Glutamatergic neuron (in vitro differentiated cells): ENCODE measurements around the gene GRB2. TPM values are rescaled to one million over a fixed set of nuclear protein-coding genes. Genes with fewer than 3 reads are reported as not detected.
"Not testable (repeated sequence)": the region's sequence is repeated elsewhere in the genome, so short reads cannot be mapped to it uniquely, and the experiment has no call there.

Experiments used
- DNase-seq: peaks from one replicate; pipeline ENCODE4 v3.0.0; 2022
- H3K27ac Mint-ChIP-seq: one replicate; pipeline ENCODE4 v1.8.0; 2020; ENCODE audit warnings: mild to moderate bottlenecking, mixed read lengths, inconsistent platforms; ENCODE audit not compliant: unreplicated experiment
- H3K27me3 Mint-ChIP-seq: one replicate; pipeline ENCODE4 v1.8.0; 2020; ENCODE audit warnings: mild to moderate bottlenecking, moderate library complexity, mixed read lengths, inconsistent platforms; ENCODE audit not compliant: unreplicated experiment
- H3K36me3 Mint-ChIP-seq: one replicate; pipeline ENCODE4 v1.8.0; 2020; ENCODE audit warnings: mild to moderate bottlenecking, mixed read lengths, inconsistent platforms; ENCODE audit not compliant: unreplicated experiment
- H3K4me1 Mint-ChIP-seq: one replicate; pipeline ENCODE4 v1.8.0; 2020; ENCODE audit warnings: mild to moderate bottlenecking, low read depth, mixed read lengths, inconsistent platforms; ENCODE audit not compliant: unreplicated experiment
- H3K4me3 Mint-ChIP-seq: one replicate; pipeline ENCODE4 v1.8.0; 2020; ENCODE audit warnings: mild to moderate bottlenecking, mixed read lengths, inconsistent platforms; ENCODE audit not compliant: unreplicated experiment
- H3K9me3 Mint-ChIP-seq: one replicate; pipeline ENCODE4 v1.8.0; 2020; ENCODE audit warnings: mild to moderate bottlenecking, moderate library complexity, mixed read lengths, inconsistent platforms; ENCODE audit not compliant: unreplicated experiment
- total RNA-seq: library from RNA; stranded (reverse); fragmentation: NEBNext Ultra II Directional; extraction: Animal tissue kit (Norgen Biotek cat#: 25700); gene quantifications from one replicate; pipeline ENCODE4 v1.2.1, GENCODE V29; 2021; ENCODE audit not compliant: unreplicated experiment
- TF ChIP-seq, protein P1 (sequence below): fragments of 200-600 bp; sonication (generic); IDR thresholded peaks from one replicate; pipeline ENCODE4 v1.5.0; 2021; ENCODE audit not compliant: partially characterized antibody, unreplicated experiment

Gene GRB2
- total RNA-seq, 1 donor from 2014 or later: 148 TPM

DNA sequence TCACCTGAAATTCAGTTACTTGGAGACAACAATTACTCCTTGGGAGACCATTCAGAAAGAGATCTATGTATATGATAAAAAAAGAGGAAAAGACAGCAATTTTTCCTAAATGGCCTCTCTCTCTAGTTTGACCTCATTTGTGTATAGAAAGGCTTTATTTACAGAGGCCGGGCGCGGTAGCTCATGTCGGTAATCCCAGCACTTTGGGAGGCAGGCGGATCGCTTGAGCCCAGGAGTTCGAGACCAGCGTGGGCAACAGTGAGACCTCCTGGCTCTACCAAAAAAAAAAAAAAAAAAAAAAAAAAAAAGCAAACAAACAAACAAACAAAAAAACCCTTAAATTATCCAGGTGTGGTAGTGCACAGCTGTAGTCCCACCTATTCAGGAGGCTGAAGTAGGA is 20.7 kb downstream of the GRB2 start:
- H3K4me1 Mint-ChIP-seq: peaks cover 10% of the 10 kb centered on the region
- H3K9me3 Mint-ChIP-seq: no peaks in the 10 kb centered on the region
- no peak overlapping the region for H3K27ac Mint-ChIP-seq
- DNase-seq: no peak
- no peak overlapping the region for H3K4me3 Mint-ChIP-seq
- H3K27me3 Mint-ChIP-seq: no peaks in the 10 kb centered on the region
- H3K36me3 Mint-ChIP-seq: no peaks in the 10 kb centered on the region
- TF ChIP-seq, protein P1, sequence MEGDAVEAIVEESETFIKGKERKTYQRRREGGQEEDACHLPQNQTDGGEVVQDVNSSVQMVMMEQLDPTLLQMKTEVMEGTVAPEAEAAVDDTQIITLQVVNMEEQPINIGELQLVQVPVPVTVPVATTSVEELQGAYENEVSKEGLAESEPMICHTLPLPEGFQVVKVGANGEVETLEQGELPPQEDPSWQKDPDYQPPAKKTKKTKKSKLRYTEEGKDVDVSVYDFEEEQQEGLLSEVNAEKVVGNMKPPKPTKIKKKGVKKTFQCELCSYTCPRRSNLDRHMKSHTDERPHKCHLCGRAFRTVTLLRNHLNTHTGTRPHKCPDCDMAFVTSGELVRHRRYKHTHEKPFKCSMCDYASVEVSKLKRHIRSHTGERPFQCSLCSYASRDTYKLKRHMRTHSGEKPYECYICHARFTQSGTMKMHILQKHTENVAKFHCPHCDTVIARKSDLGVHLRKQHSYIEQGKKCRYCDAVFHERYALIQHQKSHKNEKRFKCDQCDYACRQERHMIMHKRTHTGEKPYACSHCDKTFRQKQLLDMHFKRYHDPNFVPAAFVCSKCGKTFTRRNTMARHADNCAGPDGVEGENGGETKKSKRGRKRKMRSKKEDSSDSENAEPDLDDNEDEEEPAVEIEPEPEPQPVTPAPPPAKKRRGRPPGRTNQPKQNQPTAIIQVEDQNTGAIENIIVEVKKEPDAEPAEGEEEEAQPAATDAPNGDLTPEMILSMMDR: no peak

DNA sequence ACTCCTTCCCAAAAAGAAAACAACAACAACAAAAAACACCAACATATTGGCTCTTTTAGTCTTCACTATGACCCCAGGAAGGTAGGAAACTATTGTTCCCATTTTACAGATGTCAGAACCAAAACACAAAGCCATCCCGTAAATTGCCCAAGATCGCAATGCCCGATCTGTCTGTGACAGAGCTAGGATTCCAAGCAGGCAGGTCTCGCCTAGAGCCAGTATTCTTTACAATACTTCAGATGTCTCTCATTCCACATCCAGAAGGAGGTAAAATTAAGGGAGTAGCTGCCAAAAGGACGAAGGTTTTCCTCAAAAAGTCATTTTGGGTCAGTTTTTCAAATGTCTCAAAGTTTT is 21.7 kb downstream of the GRB2 start:
- Mint-ChIP-seq H3K27me3 (no peaks in the 10 kb centered on the region), H3K36me3 (no peaks in the 10 kb centered on the region), H3K4me3 (no peak overlapping the region), H3K9me3 (no peaks in the 10 kb centered on the region), H3K27ac (peak overlapping the region; percentile 7), H3K4me1 (peaks cover 5% of the 10 kb centered on the region)
- TF ChIP-seq, protein P1: no peak
- no peak for DNase-seq

DNA sequence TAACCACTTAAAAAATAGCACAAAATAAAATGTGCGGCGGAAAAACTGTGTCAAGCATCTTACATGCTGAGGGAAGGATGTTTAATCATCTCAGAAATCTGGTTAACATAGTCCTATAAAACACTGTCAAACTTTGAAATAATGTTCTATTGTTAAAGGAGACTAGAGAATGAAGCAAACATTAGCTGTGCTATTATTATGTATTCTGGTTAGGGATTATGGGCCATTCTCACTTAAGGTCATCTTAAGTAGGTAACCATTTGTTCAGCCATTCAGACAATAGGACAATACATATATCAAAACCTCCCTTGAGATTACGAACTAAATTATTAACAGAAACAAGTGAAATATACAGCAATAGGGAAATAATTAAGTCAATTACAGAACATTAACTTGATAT is 24.7 kb downstream of the GRB2 start:
- no peaks in the 10 kb centered on the region for H3K27me3 Mint-ChIP-seq
- peaks cover 5% of the 10 kb centered on the region for H3K4me1 Mint-ChIP-seq
- no peak overlapping the region for H3K4me3 Mint-ChIP-seq
- TF ChIP-seq, protein P1: no peak
- H3K36me3 Mint-ChIP-seq: no peaks in the 10 kb centered on the region
- peaks cover 2% of the 10 kb centered on the region for H3K9me3 Mint-ChIP-seq
- no peak for DNase-seq
- no peak overlapping the region for H3K27ac Mint-ChIP-seq

DNA sequence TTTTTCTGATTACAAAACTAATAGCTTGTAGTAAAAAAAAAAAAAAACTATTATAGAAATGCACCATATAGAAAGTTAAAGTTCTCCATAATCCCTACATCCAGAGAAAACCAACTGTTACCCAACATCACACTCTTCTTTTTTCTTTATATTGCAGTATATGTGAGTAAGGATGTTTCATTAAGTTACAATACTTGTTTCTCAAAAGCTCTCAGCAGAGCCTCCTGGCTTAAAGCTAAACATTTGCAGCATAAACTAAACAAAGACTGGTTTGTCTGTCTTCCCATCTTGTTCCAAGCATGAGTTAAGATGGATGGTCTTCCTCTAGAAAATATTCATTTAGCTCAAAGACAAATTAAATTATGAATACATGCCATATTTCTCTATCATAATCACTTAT is 25.2 kb downstream of the GRB2 start:
- TF ChIP-seq, protein P1: no peak
- DNase-seq: no peak
- peaks cover 5% of the 10 kb centered on the region for H3K4me1 Mint-ChIP-seq
- no peak overlapping the region for H3K27ac Mint-ChIP-seq
- H3K4me3 Mint-ChIP-seq: no peak overlapping the region
- no peaks in the 10 kb centered on the region for H3K27me3 Mint-ChIP-seq
- peaks cover 2% of the 10 kb centered on the region for H3K9me3 Mint-ChIP-seq
- no peaks in the 10 kb centered on the region for H3K36me3 Mint-ChIP-seq

DNA sequence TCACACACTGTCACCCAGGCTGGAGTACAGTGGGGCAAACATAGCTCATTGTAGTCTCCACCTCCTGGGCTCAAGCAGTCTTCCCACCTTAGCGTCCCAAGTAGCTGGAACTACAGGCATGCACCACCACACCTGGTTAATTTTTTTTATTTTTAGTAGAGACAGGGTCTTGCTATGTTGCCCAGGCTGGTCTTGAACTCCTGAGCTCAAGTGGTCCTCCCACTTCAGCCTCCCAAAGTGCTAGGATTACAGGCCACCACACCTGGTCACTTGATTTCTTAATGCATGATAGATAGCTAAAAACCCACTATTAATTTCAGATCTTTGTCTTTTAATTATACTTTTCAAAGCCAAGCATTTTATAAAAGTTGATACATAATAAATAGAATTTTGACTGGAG is 26.1 kb downstream of the GRB2 start:
- not testable (repeated sequence) for H3K27ac Mint-ChIP-seq, H3K4me3 Mint-ChIP-seq, DNase-seq, H3K4me1 Mint-ChIP-seq, H3K9me3 Mint-ChIP-seq, H3K27me3 Mint-ChIP-seq, H3K36me3 Mint-ChIP-seq

DNA sequence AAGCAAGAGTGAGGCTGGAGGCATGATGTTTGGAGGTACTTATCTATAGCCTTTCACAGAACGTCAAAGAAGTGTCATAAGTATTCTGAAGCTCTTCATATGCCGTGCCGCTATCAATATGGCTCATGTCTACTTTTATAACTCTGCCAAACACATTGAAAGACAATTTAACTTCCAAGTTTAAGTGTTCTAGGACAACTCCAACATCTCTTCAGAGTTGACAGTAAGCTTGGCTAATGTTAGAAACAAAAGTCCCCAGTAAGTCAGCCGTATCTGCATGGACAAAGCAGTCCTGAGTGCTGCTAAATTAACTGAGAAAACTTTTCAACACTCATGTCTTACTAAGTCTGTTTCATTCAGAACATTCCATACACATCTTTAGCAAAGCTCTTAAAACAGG is 32.2 kb downstream of the GRB2 start:
- Mint-ChIP-seq H3K4me1 (peaks cover 20% of the 10 kb centered on the region), H3K9me3 (peaks cover 2% of the 10 kb centered on the region), H3K4me3 (no peak overlapping the region), H3K27ac (no peak overlapping the region), H3K36me3 (no peaks in the 10 kb centered on the region), H3K27me3 (no peaks in the 10 kb centered on the region)
- no peak for DNase-seq
- TF ChIP-seq, protein P1: no peak
